HAP-1 (cell line): Measurements from ENCODE around the gene CAMK2B.

Experiments used
- DNase-seq, 2 experiments: peaks; one replicate each; pipeline ENCODE4 v3.0.0-alpha.2; 2016 to 2020; ENCODE audit warnings: low spot score in 2 of 2
- H3K27me3 ChIP-seq: fragments of 250-450 bp; sonication (Bioruptor Pico); 2 replicates; pipeline ENCODE4 v1.5.1; 2020; ENCODE audit warnings: low read depth, mild to moderate bottlenecking, moderate library complexity
- H3K36me3 ChIP-seq: fragments of 250-450 bp; sonication (Bioruptor Pico); replicated peaks from 2 replicates; pipeline ENCODE4 v1.5.1; 2020; ENCODE audit warnings: mild to moderate bottlenecking
- H3K4me1 ChIP-seq: fragments of 250-450 bp; sonication (Bioruptor Pico); 2 replicates; pipeline ENCODE4 v1.5.1; 2020; ENCODE audit warnings: mild to moderate bottlenecking
- H3K4me3 ChIP-seq: fragments of 250-450 bp; sonication (Bioruptor Pico); 2 replicates; pipeline ENCODE4 v1.5.1; 2020; ENCODE audit warnings: mild to moderate bottlenecking, moderate library complexity
- H3K9me3 ChIP-seq: fragments of 250-450 bp; sonication (Bioruptor Pico); 2 replicates; pipeline ENCODE4 v1.5.1; 2020; ENCODE audit warnings: mild to moderate bottlenecking, moderate library complexity
- in situ Hi-C: fragments of 300-500 bp; cut with MboI; formaldehyde crosslinking; loops from 3 replicates; pipeline ENCODE4 v1.14.3; 2020; ENCODE audit warnings: low sequenced_read_pairs, inconsistent platforms, mixed read lengths

The CAMK2B gene

DNA sequence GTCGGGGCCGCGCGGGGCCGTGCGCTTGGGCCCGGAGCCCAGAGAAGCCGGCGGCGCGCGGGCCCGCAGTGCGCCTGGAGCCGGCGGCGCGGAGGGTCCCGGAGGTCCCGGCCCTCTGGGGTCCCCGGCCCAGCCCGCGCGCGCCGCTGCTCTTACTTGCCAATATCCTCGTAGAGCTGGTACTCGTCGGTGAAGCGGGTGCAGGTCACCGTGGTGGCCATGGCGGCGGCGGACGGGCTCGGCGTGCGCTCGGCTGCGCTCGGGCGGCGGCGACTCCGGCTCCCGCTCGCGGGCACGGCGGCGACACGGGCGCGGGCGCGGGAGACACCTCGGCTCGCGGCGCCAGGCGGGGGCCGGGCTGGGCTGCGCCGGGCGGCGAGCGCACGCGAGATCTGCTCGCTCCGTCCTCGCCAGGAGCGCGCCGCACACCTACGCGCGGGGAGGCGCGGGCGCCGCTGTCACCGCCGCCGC lies at the start of gene CAMK2B:
Gene CAMK2B (minus strand): TSS at position 394 of the 471 bp plus-strand sequence. CDS start 173 bp downstream, at position 221.
- Histone ChIP-seq H3K9me3 (no peaks in the 10 kb centered on the region), H3K4me3 (no peak within 1 kb of the TSS), H3K27me3 (peaks cover 20% of the 10 kb centered on the region), H3K36me3 (no peaks in the 10 kb centered on the region), H3K4me1 (no peaks in the 10 kb centered on the region)
- in situ Hi-C loops = no loop called here
- DNase-seq = no peak

- Histone ChIP-seq H3K27me3 (peaks cover 4% of the 10 kb centered on the region; the same call in 1 of the 2 replicates), H3K36me3 (no peaks in the 10 kb centered on the region), H3K9me3 (no peaks in the 10 kb centered on the region; the same call in 1 of the 2 replicates), H3K4me3 (no peak overlapping the region), H3K4me1 (no peaks in the 10 kb centered on the region)
- no peak for DNase-seq
- in situ Hi-C loops = no loop called here
Measured at GRCh38 chr7:44374007-44374763, 48.8 kb upstream of the CAMK2B start.

- Histone ChIP-seq H3K9me3 (no peaks in the 10 kb centered on the region; the same call in 1 of the 2 replicates), H3K4me3 (no peak overlapping the region), H3K27me3 (peaks cover 4% of the 10 kb centered on the region; the same call in 1 of the 2 replicates), H3K36me3 (no peaks in the 10 kb centered on the region), H3K4me1 (no peaks in the 10 kb centered on the region)
- no peak for DNase-seq
- in situ Hi-C loops = no loop called here
Measured at GRCh38 chr7:44373418-44373740, 48.0 kb upstream of the CAMK2B start.

- in situ Hi-C loops = no loop called here
- DNase-seq = no peak
Measured at GRCh38 chr7:44372560-44373417, 47.4 kb upstream of the CAMK2B start.

GRCh38 chr7:44368885-44369284 lies 43.5 kb upstream of the CAMK2B start:
- peaks cover 4% of the 10 kb centered on the region; the same call in 1 of the 2 replicates for H3K27me3 ChIP-seq
- H3K36me3 ChIP-seq = no peaks in the 10 kb centered on the region
- no peaks in the 10 kb centered on the region for H3K4me1 ChIP-seq
- H3K4me3 ChIP-seq = no peak overlapping the region
- H3K9me3 ChIP-seq = no peaks in the 10 kb centered on the region
- in situ Hi-C loops = no loop called here
- DNase-seq = no peak

More at GRCh38 chr7:44372560-44373417, 47.4 kb upstream of the CAMK2B start:
- Histone ChIP-seq H3K27me3 (peaks cover 4% of the 10 kb centered on the region; the same call in 1 of the 2 replicates), H3K36me3 (no peaks in the 10 kb centered on the region), H3K4me3 (no peak overlapping the region), H3K9me3 (no peaks in the 10 kb centered on the region), H3K4me1 (no peaks in the 10 kb centered on the region)

- no peaks in the 10 kb centered on the region for H3K4me1 ChIP-seq
- H3K4me3 ChIP-seq = no peak overlapping the region
- H3K36me3 ChIP-seq = no peaks in the 10 kb centered on the region
- no peak for DNase-seq
- no peaks in the 10 kb centered on the region for H3K9me3 ChIP-seq
- in situ Hi-C loops = no loop called here
- peaks cover 4% of the 10 kb centered on the region; the same call in 1 of the 2 replicates for H3K27me3 ChIP-seq
Measured at GRCh38 chr7:44368455-44368854, 43.1 kb upstream of the CAMK2B start.

GRCh38 chr7:44367475-44368043 lies 42.2 kb upstream of the CAMK2B start:
- Histone ChIP-seq H3K4me1 (no peaks in the 10 kb centered on the region), H3K9me3 (no peaks in the 10 kb centered on the region), H3K4me3 (no peak overlapping the region), H3K36me3 (no peaks in the 10 kb centered on the region), H3K27me3 (peaks cover 6% of the 10 kb centered on the region; the same call in 1 of the 2 replicates)
- in situ Hi-C loops = no loop called here
- no peak for DNase-seq

GRCh38 chr7:44366986-44367385 lies 41.6 kb upstream of the CAMK2B start:
- no peak for DNase-seq
- H3K36me3 ChIP-seq = no peaks in the 10 kb centered on the region
- no peak overlapping the region for H3K4me3 ChIP-seq
- H3K27me3 ChIP-seq = peaks cover 7% of the 10 kb centered on the region; the same call in 1 of the 2 replicates
- in situ Hi-C loops = no loop called here
- no peaks in the 10 kb centered on the region for H3K4me1 ChIP-seq
- H3K9me3 ChIP-seq = no peaks in the 10 kb centered on the region

- no peaks in the 10 kb centered on the region for H3K4me1 ChIP-seq
- H3K4me3 ChIP-seq = no peak overlapping the region
- in situ Hi-C loops = no loop called here
- H3K36me3 ChIP-seq = no peaks in the 10 kb centered on the region
- DNase-seq = no peak
- no peaks in the 10 kb centered on the region for H3K27me3 ChIP-seq
- no peaks in the 10 kb centered on the region; the same call in 1 of the 2 replicates for H3K9me3 ChIP-seq
Measured at GRCh38 chr7:44353668-44354067, 28.3 kb upstream of the CAMK2B start.

- Histone ChIP-seq H3K36me3 (no peaks in the 10 kb centered on the region), H3K4me3 (no peak overlapping the region), H3K4me1 (no peaks in the 10 kb centered on the region), H3K9me3 (no peaks in the 10 kb centered on the region), H3K27me3 (no peaks in the 10 kb centered on the region)
- DNase-seq = no peak
- in situ Hi-C loops = no loop called here
Measured at GRCh38 chr7:44348851-44349781, 23.7 kb upstream of the CAMK2B start.

DNA sequence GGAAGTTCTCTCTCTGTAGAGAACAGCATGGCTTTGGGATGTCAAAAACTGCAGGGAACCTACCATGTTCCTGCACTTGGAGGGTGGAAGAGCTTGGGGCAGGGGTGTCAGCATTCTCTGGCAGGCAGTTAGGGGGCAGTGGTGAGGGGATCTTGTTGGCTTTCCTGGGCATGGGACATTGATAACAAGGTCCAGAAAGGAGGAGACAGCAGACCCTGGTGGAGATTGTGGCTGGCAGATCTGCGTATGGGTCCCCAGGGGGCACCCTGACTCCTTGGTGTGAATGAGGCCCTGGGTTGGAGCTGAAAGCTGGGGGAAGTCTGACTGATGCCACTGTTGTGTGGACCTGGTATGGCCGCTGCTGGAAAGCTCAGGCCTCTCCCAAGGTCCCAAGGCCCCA lies 22.9 kb upstream of the CAMK2B start:
- H3K4me1 ChIP-seq = no peaks in the 10 kb centered on the region

DNA sequence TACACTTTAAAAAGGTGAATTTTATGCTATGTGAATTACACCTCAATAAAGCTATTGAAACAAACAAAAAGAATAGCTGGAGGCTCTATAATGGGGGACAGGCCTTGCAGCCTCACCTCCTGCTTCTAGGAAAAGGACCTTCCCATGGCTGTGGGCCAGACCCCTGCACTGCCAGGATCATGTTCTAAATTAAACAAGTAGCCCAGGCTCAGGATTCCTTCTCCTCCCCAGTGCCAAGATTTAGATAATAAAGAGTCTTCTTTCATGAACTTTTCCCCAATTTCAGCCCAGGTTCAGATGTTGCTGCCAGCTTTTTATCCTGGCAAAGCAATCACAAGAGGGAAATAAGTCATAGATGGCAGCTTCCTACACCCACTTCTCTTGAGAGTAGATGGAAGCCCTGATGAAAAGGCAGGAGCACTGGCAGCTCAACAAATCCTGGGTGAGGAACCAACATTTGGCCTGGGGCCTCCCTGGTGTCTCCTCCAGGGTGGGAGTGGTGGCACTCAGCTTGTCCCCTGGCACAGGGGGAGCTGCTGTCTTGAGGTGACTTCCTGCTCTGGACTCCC lies 22.2 kb upstream of the CAMK2B start:
- no peaks in the 10 kb centered on the region for H3K9me3 ChIP-seq
- in situ Hi-C loops = no loop called here
- no peak for DNase-seq
- no peaks in the 10 kb centered on the region for H3K4me1 ChIP-seq
- no peaks in the 10 kb centered on the region for H3K36me3 ChIP-seq
- no peak overlapping the region for H3K4me3 ChIP-seq
- H3K27me3 ChIP-seq = no peaks in the 10 kb centered on the region

More for the DNA sequence above, 22.9 kb upstream of the CAMK2B start:
- DNase-seq = no peak
- in situ Hi-C loops = no loop called here
- Histone ChIP-seq H3K4me3 (no peak overlapping the region), H3K9me3 (no peaks in the 10 kb centered on the region), H3K36me3 (no peaks in the 10 kb centered on the region), H3K27me3 (no peaks in the 10 kb centered on the region)

GRCh38 chr7:44346063-44346462 lies 20.7 kb upstream of the CAMK2B start:
- H3K9me3 ChIP-seq = no peaks in the 10 kb centered on the region
- in situ Hi-C loops = no loop called here
- H3K27me3 ChIP-seq = no peaks in the 10 kb centered on the region
- no peak for DNase-seq
- no peaks in the 10 kb centered on the region for H3K36me3 ChIP-seq
- H3K4me3 ChIP-seq = no peak overlapping the region
- no peaks in the 10 kb centered on the region for H3K4me1 ChIP-seq
